GM12878 (cell line): Measurements from ENCODE around the gene CEP120. TPM values are rescaled to one million over a fixed set of nuclear protein-coding genes. Genes with fewer than 3 reads are reported as not detected.
A peak's percentile ranks its signal among the peaks of the same experiment; 100 is the strongest.

Experiments
- ATAC-seq: fragments of 200-7000 bp; cut with Tn5 transposase; 3 replicates; pipeline ENCODE4 v1.9.1; 2020; ENCODE audit warnings: mild to moderate bottlenecking, moderate library complexity
- BruUV-seq: library from RNA; stranded (reverse); fragments of 400-500 nt; replicated peaks from 2 replicates; lab custom pipeline; 2021; lab: Mats Ljungman, UMichigan
- CTCF ChIA-PET: fragments of 300-600 bp; sonication (Branson Sonifier 250); formaldehyde crosslinking; extraction: SDS; loops from one replicate; lab custom pipeline; 2021; ENCODE audit warnings: inconsistent platforms; lab: Yijun Ruan, JAX
- POLR2A ChIA-PET: fragments of 350-600 bp; formaldehyde crosslinking; extraction: SDS; loops from one replicate; lab custom pipeline; 2021; ENCODE audit warnings: inconsistent platforms; lab: Charles Lee
- RAD21 ChIA-PET: fragments of 300-600 bp; sonication (Branson Sonifier 250); formaldehyde crosslinking; loops from one replicate; lab custom pipeline; 2023; ENCODE audit warnings: antibody characterized with exemption; ENCODE audit not compliant: unreplicated experiment; lab: Charles Lee
- SMC1A ChIA-PET: fragments of 300-600 bp; sonication (Branson Sonifier 250); formaldehyde crosslinking; loops from one replicate; lab custom pipeline; 2023; ENCODE audit not compliant: unreplicated experiment, uncharacterized antibody; lab: Charles Lee
- DNase-seq: peaks from one replicate; pipeline ENCODE4 v3.0.0-alpha.2; 2011; ENCODE audit warnings: low read depth, low spot score
- FAIRE-seq: peaks from 3 replicates; lab custom pipeline; 2011; peaks lifted over from hg19 to GRCh38; lab: Jason Lieb, UNC
- H2AFZ ChIP-seq: 2 replicates; pipeline ENCODE4 v1.6.0; 2011; ENCODE audit warnings: low read depth, low read length, control low read depth; ENCODE audit not compliant: control insufficient read depth
- H3K27ac ChIP-seq: 2 replicates; pipeline ENCODE4 v1.5.1; 2011; ENCODE audit warnings: control low read depth; ENCODE audit not compliant: control insufficient read depth, insufficient read depth
- H3K27me3 ChIP-seq, 2 experiments: replicated peaks in 1 of 2; 2 replicates each; pipeline versions ENCODE4 v1.6.0 to v1.6.1; 2011; ENCODE audit warnings: low read length in 1 of 2; ENCODE audit not compliant: control insufficient read depth in 2 of 2, insufficient read depth in 2 of 2
- H3K36me3 ChIP-seq, 2 experiments: 2 replicates each; pipeline ENCODE4 v1.5.1; 2011; ENCODE audit warnings: low read length in 1 of 2; ENCODE audit not compliant: control insufficient read depth in 2 of 2, insufficient read depth in 2 of 2
- H3K4me1 ChIP-seq: 2 replicates; pipeline ENCODE4 v1.6.1; 2011; ENCODE audit warnings: mild to moderate bottlenecking, low read length, moderate library complexity, mixed read lengths; ENCODE audit not compliant: control insufficient read depth, insufficient read depth
- H3K4me2 ChIP-seq: 2 replicates; pipeline ENCODE4 v1.6.0; 2011; ENCODE audit warnings: control low read depth; ENCODE audit not compliant: control insufficient read depth, insufficient read depth
- H3K4me3 ChIP-seq: fragments of 200-600 bp; sonication (generic); 2 replicates; pipeline ENCODE4 v1.5.1; 2016
- H3K79me2 ChIP-seq: 2 replicates; pipeline ENCODE4 v1.6.0; 2011; ENCODE audit warnings: low read length; ENCODE audit not compliant: control insufficient read depth, insufficient read depth
- H3K9ac ChIP-seq: 2 replicates; pipeline ENCODE4 v1.8.0; 2011; ENCODE audit warnings: low read length, control low read depth, mixed read lengths; ENCODE audit not compliant: control insufficient read depth, insufficient read depth
- H3K9me3 ChIP-seq: replicated peaks from 3 replicates; pipeline ENCODE4 v1.5.1; 2011; ENCODE audit warnings: mild to moderate bottlenecking, low read length; ENCODE audit not compliant: control insufficient read depth, insufficient read depth
- H4K20me1 ChIP-seq: 2 replicates; pipeline ENCODE4 v1.6.0; 2011; ENCODE audit not compliant: control insufficient read depth, insufficient read depth
- ELK1 ChIP-seq: IDR thresholded peaks from 2 replicates; pipeline ENCODE4 v1.6.1; 2012; ENCODE audit warnings: low read depth, low read length, improper control_type of control experiment
- GABPA ChIP-seq: IDR thresholded peaks from 2 replicates; pipeline ENCODE4 v1.6.1; 2014; ENCODE audit warnings: antibody characterized with exemption, low read depth, mild to moderate bottlenecking, inconsistent platforms
- HCFC1 ChIP-seq: fragments of 150-350 bp; IDR thresholded peaks from 2 replicates; pipeline ENCODE4 v1.6.1; 2014; ENCODE audit warnings: low read length
- HDAC2 ChIP-seq: fragments of 200-600 bp; sonication (generic); IDR thresholded peaks from 2 replicates; pipeline ENCODE4 v1.6.1; 2017
- HDAC6 ChIP-seq: fragments of 200-600 bp; sonication (generic); IDR thresholded peaks from one replicate; pipeline ENCODE4 v1.8.0; 2017; ENCODE audit warnings: antibody characterized with exemption; ENCODE audit not compliant: unreplicated experiment
- LARP7 ChIP-seq: fragments of 450-650 bp; IDR thresholded peaks from 2 replicates; pipeline ENCODE4 v1.6.1; 2017; ENCODE audit warnings: mild to moderate bottlenecking
- NFYB ChIP-seq: IDR thresholded peaks from 2 replicates; pipeline ENCODE4 v1.6.1; 2011; ENCODE audit warnings: low read depth, mild to moderate bottlenecking, low read length, improper control_type of control experiment, moderate library complexity; ENCODE audit not compliant: insufficient read depth
- NR2F1 ChIP-seq: fragments of 450-650 bp; conservative IDR thresholded peaks from 2 replicates; pipeline ENCODE4 v1.6.1; 2017; ENCODE audit warnings: mild to moderate bottlenecking
- POLR2AphosphoS5 ChIP-seq: IDR thresholded peaks from 2 replicates; pipeline ENCODE4 v1.6.1; 2011; ENCODE audit warnings: mild to moderate bottlenecking, low read length, inconsistent platforms
- POU2F2 ChIP-seq: IDR thresholded peaks from 3 replicates; pipeline ENCODE4 v1.6.1; 2011; ENCODE audit warnings: low read depth, mild to moderate bottlenecking, low read length, borderline replicate concordance
- RUNX3 ChIP-seq: IDR thresholded peaks from 2 replicates; pipeline ENCODE4 v1.6.1; 2012; ENCODE audit warnings: low read length, inconsistent platforms
- SRF ChIP-seq, 2 experiments: IDR thresholded peaks; 2 replicates each; pipeline ENCODE4 v1.6.1; 2011; ENCODE audit warnings: low read depth in 2 of 2, low read length in 2 of 2, mild to moderate bottlenecking in 1 of 2, moderate library complexity in 1 of 2
- ZBTB11 ChIP-seq: fragments of 450-650 bp; formaldehyde crosslinking; IDR thresholded peaks from 2 replicates; pipeline ENCODE4 v1.5.0; 2022; ENCODE audit warnings: mild to moderate bottlenecking, missing genetic modification characterization
- ZNF384 ChIP-seq: IDR thresholded peaks from 2 replicates; pipeline ENCODE4 v1.6.1; 2012; ENCODE audit warnings: low read depth, mild to moderate bottlenecking, low read length, improper control_type of control experiment, borderline replicate concordance
- WGBS: methylation state at CpG from one replicate; pipeline ENCODE4 v1.1.6; 2016; ENCODE audit warnings: low lambda C conversion rate; ENCODE audit not compliant: insufficient replicate concordance, insufficient coverage; ENCODE audit errors: missing lambda C conversion rate; 5-methylcytosine and 5-hydroxymethylcytosine counted together
- in situ Hi-C: fragments of 300-500 bp; cut with MboI; formaldehyde crosslinking; loops from 9 replicates; pipeline ENCODE4 v1.14.3; 2018; ENCODE audit warnings: mixed read lengths
- intact Hi-C: fragments of 100-400 bp; cut with micrococcal nuclease; formaldehyde crosslinking; loops from one replicate; pipeline ENCODE4 v1.14.2; 2022; ENCODE audit not compliant: unreplicated experiment
- polyA plus RNA-seq, 11 experiments: library from polyadenylated mRNA; depleted of rRNA in 4 of 11; unstranded in 6 of 11; stranded (reverse) in 5 of 11; fragments of >200 nt; fragmentation: Nextera tagmentation in 4 of 11; fragmentation: Illumina TruSeq in 1 of 11; extraction: Ambion mirVana in 4 of 11; extraction: Trizol in 1 of 11; gene quantifications; 1 replicate in 1 of 11; 2 replicates in 10 of 11; pipeline versions ENCODE4 v1.2.1 to v1.2.3, GENCODE V29; 2011 to 2016; ENCODE audit warnings: inconsistent platforms in 2 of 11, missing spikeins in 2 of 11, low read depth in 1 of 11
- total RNA-seq, 4 experiments: library from RNA; depleted of rRNA in 3 of 4; stranded (reverse); fragments of >200 nt in 3 of 4; fragmentation: Illumina TruSeq in 1 of 4; extraction: Trizol in 1 of 4; gene quantifications; 2 replicates each; pipeline versions ENCODE4 v1.2.1 to v1.2.3, GENCODE V29; 2013 to 2021

The CEP120 gene
- total and polyA plus RNA-seq, 10 of the 15 experiments (the other 5 are each of a cell fraction or from before 2014, with no cell fraction given), result 4.1 to 23.0 (median 13.1) TPM

GRCh38 chr5:123299136-123299535 lies 124.1 kb downstream of the CEP120 start:
- H3K36me3 ChIP-seq, result no peaks in the 10 kb centered on the region
- DNase-seq, result no peak
- ATAC-seq, result no peak
- POLR2A ChIA-PET, result no interaction called here
- BruUV-seq, result no TSS peak
- CTCF ChIA-PET, result no interaction called here
- no peak overlapping the region for H3K27ac ChIP-seq
- SMC1A ChIA-PET, result no interaction called here
- H4K20me1 ChIP-seq, result no peaks in the 10 kb centered on the region
- no peaks in the 10 kb centered on the region for H3K4me1 ChIP-seq
- in situ Hi-C loops, result no loop called here
- H3K9ac ChIP-seq, result no peak overlapping the region
- no peaks in the 10 kb centered on the region; a peak in 1 of 4 replicates for H3K27me3 ChIP-seq
- no peaks in the 10 kb centered on the region; the same call in 2 of the 3 replicates for H3K9me3 ChIP-seq
- 0% methylated on average over 1 of the region's 1 CpG for WGBS
- no peaks in the 10 kb centered on the region for H3K79me2 ChIP-seq
- TF ChIP-seq LARP7, result no peak
- TF ChIP-seq ZNF384, result no peak
- TF ChIP-seq GABPA, result no peak
- H3K4me3 ChIP-seq, result no peak overlapping the region
- FAIRE-seq, result no peak
- RAD21 ChIA-PET, result no interaction called here
- H2AFZ ChIP-seq, result no peak overlapping the region
- H3K4me2 ChIP-seq, result no peak overlapping the region
- intact Hi-C loops, result no loop called here

GRCh38 chr5:123298335-123299030 lies 124.7 kb downstream of the CEP120 start:
- Histone ChIP-seq H3K27ac (no peak overlapping the region), H3K36me3 (no peaks in the 10 kb centered on the region), H2AFZ (no peak overlapping the region), H3K4me3 (no peak overlapping the region), H3K27me3 (no peaks in the 10 kb centered on the region; a peak in 1 of 4 replicates), H3K9ac (no peak overlapping the region), H4K20me1 (no peaks in the 10 kb centered on the region), H3K4me1 (no peaks in the 10 kb centered on the region), H3K4me2 (no peak overlapping the region), H3K79me2 (no peaks in the 10 kb centered on the region), H3K9me3 (no peaks in the 10 kb centered on the region; the same call in 2 of the 3 replicates)
- BruUV-seq, result no TSS peak
- in situ Hi-C loops (no loop called here), intact Hi-C loops (no loop called here)
- SMC1A ChIA-PET, result interaction anchor here (1.0 kb wide), 1 partner anchor 11 kb away, joined by 5 read pairs; no protein-coding TSS in a partner anchor
- ATAC-seq (peak; percentile 35; the same call in 1 of the 3 replicates), DNase-seq (no peak), FAIRE-seq (no peak)
- CTCF ChIA-PET, result no interaction called here
- 2% methylated on average over 2 of the region's 2 CpGs for WGBS
- POLR2A ChIA-PET, result no interaction called here
- RAD21 ChIA-PET, result no interaction called here
- no peak for TF ChIP-seq HDAC6
- no peak for TF ChIP-seq POU2F2
- no peak for TF ChIP-seq HCFC1
- TF ChIP-seq NFYB, result no peak
- TF ChIP-seq NR2F1, result no peak
- TF ChIP-seq HDAC2, result no peak
- no peak for TF ChIP-seq SRF (IDR thresholded peaks at IDR 0.05; ENCODE audit: low read depth in 2 of 2, low read length in 2 of 2)
- no peak for TF ChIP-seq POLR2AphosphoS5
- no peak for TF ChIP-seq ELK1
- no peak for TF ChIP-seq ZBTB11 (CRISPR knock-in tag)
- TF ChIP-seq RUNX3, result no peak
